Measurements from ENCODE around the gene ERMP1. TPM values are rescaled to one million over a fixed set of nuclear protein-coding genes. Genes with fewer than 3 reads are reported as not detected.
"Not testable (repeated sequence)": the region's sequence is repeated elsewhere in the genome, so short reads cannot be mapped to it uniquely, and the experiment has no call there.

Gene ERMP1, protein sequence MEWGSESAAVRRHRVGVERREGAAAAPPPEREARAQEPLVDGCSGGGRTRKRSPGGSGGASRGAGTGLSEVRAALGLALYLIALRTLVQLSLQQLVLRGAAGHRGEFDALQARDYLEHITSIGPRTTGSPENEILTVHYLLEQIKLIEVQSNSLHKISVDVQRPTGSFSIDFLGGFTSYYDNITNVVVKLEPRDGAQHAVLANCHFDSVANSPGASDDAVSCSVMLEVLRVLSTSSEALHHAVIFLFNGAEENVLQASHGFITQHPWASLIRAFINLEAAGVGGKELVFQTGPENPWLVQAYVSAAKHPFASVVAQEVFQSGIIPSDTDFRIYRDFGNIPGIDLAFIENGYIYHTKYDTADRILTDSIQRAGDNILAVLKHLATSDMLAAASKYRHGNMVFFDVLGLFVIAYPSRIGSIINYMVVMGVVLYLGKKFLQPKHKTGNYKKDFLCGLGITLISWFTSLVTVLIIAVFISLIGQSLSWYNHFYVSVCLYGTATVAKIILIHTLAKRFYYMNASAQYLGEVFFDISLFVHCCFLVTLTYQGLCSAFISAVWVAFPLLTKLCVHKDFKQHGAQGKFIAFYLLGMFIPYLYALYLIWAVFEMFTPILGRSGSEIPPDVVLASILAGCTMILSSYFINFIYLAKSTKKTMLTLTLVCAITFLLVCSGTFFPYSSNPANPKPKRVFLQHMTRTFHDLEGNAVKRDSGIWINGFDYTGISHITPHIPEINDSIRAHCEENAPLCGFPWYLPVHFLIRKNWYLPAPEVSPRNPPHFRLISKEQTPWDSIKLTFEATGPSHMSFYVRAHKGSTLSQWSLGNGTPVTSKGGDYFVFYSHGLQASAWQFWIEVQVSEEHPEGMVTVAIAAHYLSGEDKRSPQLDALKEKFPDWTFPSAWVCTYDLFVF
- 10 to 100 TPM; 35.1 to 39.1 TPM for total RNA-seq

DNA sequence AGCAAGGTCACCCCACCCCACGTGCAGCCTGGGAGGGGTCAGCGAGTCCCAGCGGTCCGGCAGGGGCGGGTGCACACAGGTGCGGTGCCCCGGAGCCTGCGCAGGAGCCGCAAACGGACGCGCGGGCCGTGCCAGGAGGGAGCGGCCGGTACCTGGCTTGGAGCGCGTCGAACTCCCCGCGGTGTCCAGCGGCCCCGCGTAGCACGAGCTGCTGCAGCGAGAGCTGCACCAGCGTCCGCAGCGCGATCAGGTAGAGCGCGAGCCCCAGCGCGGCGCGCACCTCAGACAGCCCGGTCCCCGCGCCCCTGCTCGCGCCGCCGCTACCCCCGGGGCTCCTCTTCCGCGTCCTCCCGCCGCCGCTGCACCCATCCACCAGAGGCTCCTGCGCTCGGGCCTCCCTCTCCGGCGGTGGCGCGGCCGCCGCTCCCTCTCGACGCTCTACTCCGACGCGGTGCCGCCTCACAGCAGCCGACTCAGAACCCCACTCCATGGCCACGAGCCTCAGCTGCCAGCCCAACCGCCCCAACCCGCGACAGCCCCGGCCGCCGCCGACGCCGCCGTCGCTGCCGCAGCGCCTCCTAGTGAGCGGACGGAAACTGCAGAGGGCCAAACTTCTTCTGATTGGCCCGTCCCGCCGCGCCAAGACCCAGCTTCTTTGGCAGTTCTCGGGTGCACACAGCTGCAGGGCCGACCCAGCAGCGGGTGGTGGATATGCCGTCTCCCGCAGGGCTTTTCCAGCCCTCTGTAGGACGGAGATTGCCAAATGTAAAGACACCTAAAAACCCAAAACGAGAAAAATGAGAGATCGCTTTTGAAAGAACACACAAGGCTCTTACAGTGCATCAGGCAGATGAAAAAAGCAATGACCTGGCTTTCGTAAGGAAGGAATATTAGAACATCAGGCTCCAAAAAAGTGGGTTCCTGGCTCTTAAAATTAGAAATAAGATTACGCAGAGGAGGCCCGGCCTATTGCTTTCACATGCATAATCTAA, at the start of gene ERMP1:
ERMP1 (minus strand) TSS at position 580 of the 992 bp plus-strand sequence; CDS start at position 490, 90 bp downstream.
- Mint-ChIP-seq H3K27ac (peak within 1 kb of the TSS; percentile 84), H3K4me1 (peaks cover 54% of the 10 kb centered on the region), H3K36me3 (ENCODE audit: low read depth) (peaks cover 27% of the 10 kb centered on the region), H3K4me3 (peak within 1 kb of the TSS; percentile 85), H3K27me3 (no peaks in the 10 kb centered on the region), H3K9me3 (no peaks in the 10 kb centered on the region)
- DNase-seq, result peak; percentile 91
- ChIA-PET CTCF (interaction anchor here (0.6 to 4.3 kb wide), 42 partner anchors 8 to 580 kb away, joined by 3 to 64 read pairs (median 5); partner anchors contain the start of genes CD274, PDCD1LG2, RANBP6 and UHRF2), POLR2A (interaction anchor here (0.7 to 6.6 kb wide), 17 partner anchors 9 to 580 kb away, joined by 3 to 74 read pairs (median 4); partner anchors contain the start of genes CD274, RANBP6, RIC1 and UHRF2)

DNA sequence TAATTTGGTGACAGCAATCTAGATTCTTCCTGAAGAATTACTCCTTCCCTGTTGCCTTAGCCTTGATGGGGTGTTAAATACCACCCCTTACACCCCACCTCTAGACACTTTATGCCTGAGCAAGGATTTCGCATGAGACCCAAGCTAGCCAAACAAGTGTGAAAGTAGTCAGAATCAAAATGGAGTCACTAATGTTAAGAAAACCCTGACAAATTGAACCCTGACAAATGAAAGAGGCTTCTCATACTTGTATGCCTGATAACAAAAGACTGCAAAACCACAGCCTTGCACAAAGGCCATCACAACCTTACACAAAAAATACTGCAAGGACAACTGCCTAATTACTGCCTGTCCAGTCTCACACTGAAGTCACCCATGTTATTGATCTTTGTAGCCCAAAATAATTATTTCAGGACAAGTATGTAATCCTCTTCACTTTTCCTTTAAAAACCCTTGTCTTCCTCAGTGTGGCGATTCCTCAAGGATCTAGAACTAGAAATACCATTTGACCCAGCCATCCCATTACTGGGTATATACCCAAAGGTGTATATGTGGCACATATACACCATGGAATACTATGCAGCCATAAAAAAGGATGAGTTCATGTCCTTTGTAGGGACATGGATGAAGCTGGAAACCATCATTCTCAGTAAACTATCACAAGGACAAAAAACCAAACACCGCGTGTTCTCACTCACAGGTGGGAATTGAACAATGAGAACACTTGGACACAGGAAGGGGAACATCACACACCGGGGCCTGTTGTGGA, 49.5 kb upstream of the ERMP1 start:
- H3K9me3 Mint-ChIP-seq; H3K27ac Mint-ChIP-seq; POLR2A ChIA-PET; H3K27me3 Mint-ChIP-seq; H3K36me3 Mint-ChIP-seq (ENCODE audit: low read depth); DNase-seq; H3K4me3 Mint-ChIP-seq: not testable (repeated sequence)
- CTCF ChIA-PET, result interaction anchor here (0.7 kb wide), 1 partner anchor 31 kb away, joined by 5 read pairs; no protein-coding TSS in a partner anchor
- H3K4me1 Mint-ChIP-seq, result peaks cover 20% of the 10 kb centered on the region

DNA sequence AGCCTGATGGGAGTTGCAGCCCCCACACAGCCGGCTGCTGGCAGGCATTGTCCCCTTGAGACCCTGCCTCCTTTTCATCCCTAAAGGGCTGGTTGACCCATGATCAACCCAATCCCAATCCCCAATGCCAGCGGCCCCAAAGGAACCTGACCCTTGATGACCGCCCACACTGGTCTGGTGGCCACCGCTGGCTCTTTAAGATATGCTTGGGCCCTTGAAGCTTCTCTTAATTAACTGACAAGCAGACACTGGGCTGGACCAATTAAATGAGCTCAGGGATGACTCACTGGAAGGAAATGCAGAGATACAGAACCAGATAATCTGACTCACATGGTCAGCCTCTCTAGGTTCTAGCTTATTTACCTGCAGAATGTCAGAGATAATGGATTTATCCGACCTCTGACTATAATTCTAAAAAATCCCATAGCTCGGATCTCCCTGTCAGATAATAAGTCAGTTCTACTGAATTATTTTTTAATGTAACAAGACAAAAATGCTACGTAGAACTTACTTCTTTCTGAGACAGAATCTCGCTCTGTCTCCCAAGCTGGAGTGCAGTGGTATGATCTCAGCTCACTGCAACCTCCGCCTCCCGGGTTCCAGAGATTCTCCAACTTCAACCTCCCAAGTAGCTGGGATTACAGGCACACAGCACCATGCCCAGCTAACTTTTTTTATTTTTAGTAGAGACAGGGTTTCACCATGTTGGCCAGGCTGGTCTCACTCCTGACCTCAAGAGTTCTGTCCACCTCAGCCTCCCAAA, 46.7 kb upstream of the ERMP1 start:
- Mint-ChIP-seq H3K4me3 (no peak overlapping the region), H3K9me3 (no peaks in the 10 kb centered on the region), H3K27me3 (no peaks in the 10 kb centered on the region), H3K27ac (no peak overlapping the region), H3K4me1 (peaks cover 26% of the 10 kb centered on the region), H3K36me3 (ENCODE audit: low read depth) (no peaks in the 10 kb centered on the region)
- no peak for DNase-seq
- ChIA-PET POLR2A (interaction anchor here (0.7 to 1.4 kb wide), 3 partner anchors 28 to 136 kb away, joined by 3 to 5 read pairs (median 4); partner anchors contain the start of genes ERMP1 and RANBP6), CTCF (interaction anchor here (0.8 to 1.7 kb wide), 7 partner anchors 9 to 175 kb away, joined by 4 to 11 read pairs (median 5); partner anchors contain the start of gene ERMP1)

GRCh38 chr9:5876711-5877110, 43.8 kb upstream of the ERMP1 start:
- Mint-ChIP-seq H3K27ac (no peak overlapping the region), H3K9me3 (no peaks in the 10 kb centered on the region), H3K36me3 (ENCODE audit: low read depth) (no peaks in the 10 kb centered on the region), H3K27me3 (no peaks in the 10 kb centered on the region), H3K4me3 (no peak overlapping the region), H3K4me1 (peaks cover 28% of the 10 kb centered on the region)
- no peak for DNase-seq
- POLR2A ChIA-PET, result no interaction called here
- CTCF ChIA-PET, result interaction anchor here (1.4 to 1.6 kb wide), 3 partner anchors 8 to 177 kb away, joined by 3 to 5 read pairs (median 4); no protein-coding TSS in a partner anchor

GRCh38 chr9:5876026-5876425, 43.1 kb upstream of the ERMP1 start:
- Mint-ChIP-seq H3K4me3 (no peak overlapping the region), H3K27me3 (no peaks in the 10 kb centered on the region), H3K4me1 (peaks cover 27% of the 10 kb centered on the region), H3K9me3 (no peaks in the 10 kb centered on the region), H3K36me3 (ENCODE audit: low read depth) (no peaks in the 10 kb centered on the region), H3K27ac (no peak overlapping the region)
- CTCF ChIA-PET, result interaction anchor here (0.7 to 1.5 kb wide), 5 partner anchors 9 to 178 kb away, joined by 3 to 5 read pairs (median 3); no protein-coding TSS in a partner anchor
- DNase-seq, result no peak
- POLR2A ChIA-PET, result interaction anchor here (0.8 kb wide), 1 partner anchor 24 kb away, joined by 3 read pairs; no protein-coding TSS in a partner anchor

DNA sequence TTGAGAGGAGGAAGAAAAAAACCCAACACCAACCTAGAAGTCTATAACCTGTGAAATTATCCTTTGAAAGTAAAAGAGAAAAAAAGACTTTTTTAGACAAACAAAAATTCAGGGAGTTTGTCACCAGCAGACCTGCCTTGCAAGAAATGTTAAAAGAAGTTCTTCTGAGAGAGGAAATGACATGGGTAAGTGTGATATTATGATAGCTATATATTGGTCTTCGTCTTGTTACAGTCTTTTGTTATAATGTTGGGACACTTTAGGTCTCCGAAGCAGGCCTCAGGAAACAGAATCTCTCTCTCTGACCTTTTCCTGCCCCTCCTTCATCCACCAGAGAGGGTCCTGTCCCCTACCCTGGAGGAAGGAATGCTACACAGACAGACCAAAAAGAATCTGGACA, 41.1 kb upstream of the ERMP1 start:
- CTCF ChIA-PET, result interaction anchor here (1.5 to 5.4 kb wide), 2 partner anchors 13 to 41 kb away, joined by 4 to 24 read pairs; partner anchors contain the start of gene ERMP1

GRCh38 chr9:5873439-5873838, 40.5 kb upstream of the ERMP1 start:
- Mint-ChIP-seq H3K9me3 (no peaks in the 10 kb centered on the region), H3K27me3 (no peaks in the 10 kb centered on the region), H3K4me3 (no peak overlapping the region), H3K27ac (no peak overlapping the region), H3K4me1 (peaks cover 24% of the 10 kb centered on the region), H3K36me3 (ENCODE audit: low read depth) (no peaks in the 10 kb centered on the region)
- POLR2A ChIA-PET, result interaction anchor here (1.9 kb wide), 1 partner anchor 15 kb away, joined by 4 read pairs; no protein-coding TSS in a partner anchor
- no peak for DNase-seq
- CTCF ChIA-PET, result interaction anchor here (1.5 to 5.4 kb wide), 2 partner anchors 13 to 41 kb away, joined by 4 to 24 read pairs; partner anchors contain the start of gene ERMP1

More for the DNA sequence above, 41.1 kb upstream of the ERMP1 start:
- Mint-ChIP-seq H3K4me3 (no peak overlapping the region), H3K36me3 (ENCODE audit: low read depth) (no peaks in the 10 kb centered on the region), H3K9me3 (no peaks in the 10 kb centered on the region), H3K27me3 (no peaks in the 10 kb centered on the region), H3K4me1 (peaks cover 26% of the 10 kb centered on the region), H3K27ac (no peak overlapping the region)
- no peak for DNase-seq
- POLR2A ChIA-PET, result interaction anchor here (1.2 to 1.9 kb wide), 2 partner anchors 16 to 41 kb away, joined by 3 to 4 read pairs; partner anchors contain the start of gene ERMP1

GRCh38 chr9:5872511-5872910, 39.6 kb upstream of the ERMP1 start:
- peaks cover 24% of the 10 kb centered on the region for H3K4me1 Mint-ChIP-seq
- H3K36me3 Mint-ChIP-seq (ENCODE audit: low read depth), result no peaks in the 10 kb centered on the region
- ChIA-PET POLR2A (interaction anchor here (1.9 kb wide), 1 partner anchor 14 kb away, joined by 4 read pairs; no protein-coding TSS in a partner anchor), CTCF (interaction anchor here (5.4 kb wide), 1 partner anchor 14 kb away, joined by 24 read pairs; no protein-coding TSS in a partner anchor)
- H3K27me3 Mint-ChIP-seq, result no peaks in the 10 kb centered on the region
- DNase-seq, result no peak
- no peak overlapping the region for H3K4me3 Mint-ChIP-seq
- H3K9me3 Mint-ChIP-seq, result no peaks in the 10 kb centered on the region
- H3K27ac Mint-ChIP-seq, result no peak overlapping the region

- CTCF ChIA-PET, result interaction anchor here (5.4 kb wide), 1 partner anchor 15 kb away, joined by 24 read pairs; no protein-coding TSS in a partner anchor
- Mint-ChIP-seq H3K27me3 (no peaks in the 10 kb centered on the region), H3K4me1 (peaks cover 24% of the 10 kb centered on the region), H3K36me3 (ENCODE audit: low read depth) (no peaks in the 10 kb centered on the region), H3K9me3 (no peaks in the 10 kb centered on the region), H3K27ac (no peak overlapping the region), H3K4me3 (no peak overlapping the region)
- POLR2A ChIA-PET, result no interaction called here
- DNase-seq, result no peak
Observed at GRCh38 chr9:5871785-5872184, 38.9 kb upstream of the ERMP1 start.

- H3K9me3 Mint-ChIP-seq, result no peaks in the 10 kb centered on the region
- H3K4me1 Mint-ChIP-seq, result peaks cover 16% of the 10 kb centered on the region
- POLR2A ChIA-PET, result no interaction called here
- CTCF ChIA-PET, result interaction anchor here (0.8 to 5.4 kb wide), 4 partner anchors 16 to 38 kb away, joined by 3 to 24 read pairs (median 6); partner anchors contain the start of gene ERMP1
- DNase-seq, result no peak
- no peak overlapping the region for H3K4me3 Mint-ChIP-seq
- H3K27me3 Mint-ChIP-seq, result no peaks in the 10 kb centered on the region
- no peak overlapping the region for H3K27ac Mint-ChIP-seq
- H3K36me3 Mint-ChIP-seq (ENCODE audit: low read depth), result no peaks in the 10 kb centered on the region
Observed at GRCh38 chr9:5870691-5871090, 37.8 kb upstream of the ERMP1 start.

Measured in activated CD4-positive, alpha-beta memory T cell treated with anti-CD3 and anti-CD28 coated beads, Interleukin-2, amount 10 ng/mL, durations not matched to agents 7 days and 5 days (primary cell).